Fibroblast of the aortic adventitia (primary cell): ENCODE results near the gene CRABP2. TPM values are rescaled to one million over a fixed set of nuclear protein-coding genes. Genes with fewer than 3 reads are reported as not detected.
A peak's percentile ranks its signal among the peaks of the same experiment; 100 is the strongest.

Experiments used
- DNase-seq: peaks from one replicate; pipeline ENCODE4 v3.0.0-alpha.2; 2010; ENCODE audit warnings: low read depth
- H3K4me3 ChIP-seq: 2 replicates; pipeline ENCODE4 v1.5.1; 2011; ENCODE audit warnings: low read depth, mild to moderate bottlenecking, control low read depth, low read length, moderate library complexity
- total RNA-seq: library from RNA; depleted of rRNA; stranded (reverse); fragments of >200 nt; gene quantifications from 2 replicates; pipeline ENCODE4 v1.2.3, GENCODE V29; 2012; ENCODE audit warnings: low replicate concordance
- TF ChIP-seq, protein P1 (sequence below): IDR thresholded peaks from 2 replicates; pipeline ENCODE4 v1.5.1; 2011; ENCODE audit warnings: mild to moderate bottlenecking, low read length, control low read depth, inconsistent platforms; ENCODE audit not compliant: insufficient read depth

CRABP2 gene
- total RNA-seq, 1 donor = 62.7 TPM

DNA sequence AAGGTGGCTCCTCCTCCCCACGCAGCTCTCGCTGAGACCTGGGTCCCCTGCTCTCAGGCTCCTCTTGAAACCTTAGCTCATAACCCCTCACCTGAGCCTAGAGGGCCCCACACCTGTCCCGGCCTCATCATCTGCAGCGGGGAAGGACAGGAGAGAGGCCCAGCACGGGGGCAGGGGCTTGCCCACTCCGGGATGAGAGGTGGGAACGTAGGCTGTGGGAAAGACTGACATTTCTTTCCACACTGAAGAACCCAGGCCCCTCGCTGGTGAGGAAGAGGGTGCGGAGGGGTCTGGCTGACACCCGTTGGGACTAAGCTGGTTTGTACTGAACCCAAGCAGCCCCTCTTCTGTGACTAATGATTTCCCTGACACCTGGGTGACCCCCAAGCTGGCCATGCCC lies 14.2 kb downstream of the CRABP2 start:
- no peak for DNase-seq
- no peak overlapping the region for H3K4me3 ChIP-seq
- TF ChIP-seq, protein P1, sequence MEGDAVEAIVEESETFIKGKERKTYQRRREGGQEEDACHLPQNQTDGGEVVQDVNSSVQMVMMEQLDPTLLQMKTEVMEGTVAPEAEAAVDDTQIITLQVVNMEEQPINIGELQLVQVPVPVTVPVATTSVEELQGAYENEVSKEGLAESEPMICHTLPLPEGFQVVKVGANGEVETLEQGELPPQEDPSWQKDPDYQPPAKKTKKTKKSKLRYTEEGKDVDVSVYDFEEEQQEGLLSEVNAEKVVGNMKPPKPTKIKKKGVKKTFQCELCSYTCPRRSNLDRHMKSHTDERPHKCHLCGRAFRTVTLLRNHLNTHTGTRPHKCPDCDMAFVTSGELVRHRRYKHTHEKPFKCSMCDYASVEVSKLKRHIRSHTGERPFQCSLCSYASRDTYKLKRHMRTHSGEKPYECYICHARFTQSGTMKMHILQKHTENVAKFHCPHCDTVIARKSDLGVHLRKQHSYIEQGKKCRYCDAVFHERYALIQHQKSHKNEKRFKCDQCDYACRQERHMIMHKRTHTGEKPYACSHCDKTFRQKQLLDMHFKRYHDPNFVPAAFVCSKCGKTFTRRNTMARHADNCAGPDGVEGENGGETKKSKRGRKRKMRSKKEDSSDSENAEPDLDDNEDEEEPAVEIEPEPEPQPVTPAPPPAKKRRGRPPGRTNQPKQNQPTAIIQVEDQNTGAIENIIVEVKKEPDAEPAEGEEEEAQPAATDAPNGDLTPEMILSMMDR = no peak

DNA sequence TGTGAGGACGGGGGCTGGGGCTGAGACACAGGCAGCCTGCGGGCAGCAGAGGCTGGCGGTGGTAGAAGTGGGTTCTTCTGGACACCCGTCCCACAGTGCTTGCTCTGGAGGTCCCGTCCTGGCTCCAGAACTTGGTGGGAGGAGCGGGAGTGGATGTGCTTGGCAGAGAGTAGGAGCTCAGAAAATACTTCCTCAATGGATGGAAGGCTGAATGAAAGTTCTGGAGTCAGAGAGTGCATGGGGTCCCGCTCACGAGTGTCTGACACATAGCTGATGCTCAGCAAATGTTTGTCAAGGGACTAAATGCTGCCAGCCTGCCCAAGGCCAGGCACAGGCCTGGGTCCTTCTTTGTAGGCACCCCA lies 14.7 kb downstream of the CRABP2 start:
- TF ChIP-seq, protein P1 = no peak
- no peak overlapping the region for H3K4me3 ChIP-seq
- DNase-seq = no peak

DNA sequence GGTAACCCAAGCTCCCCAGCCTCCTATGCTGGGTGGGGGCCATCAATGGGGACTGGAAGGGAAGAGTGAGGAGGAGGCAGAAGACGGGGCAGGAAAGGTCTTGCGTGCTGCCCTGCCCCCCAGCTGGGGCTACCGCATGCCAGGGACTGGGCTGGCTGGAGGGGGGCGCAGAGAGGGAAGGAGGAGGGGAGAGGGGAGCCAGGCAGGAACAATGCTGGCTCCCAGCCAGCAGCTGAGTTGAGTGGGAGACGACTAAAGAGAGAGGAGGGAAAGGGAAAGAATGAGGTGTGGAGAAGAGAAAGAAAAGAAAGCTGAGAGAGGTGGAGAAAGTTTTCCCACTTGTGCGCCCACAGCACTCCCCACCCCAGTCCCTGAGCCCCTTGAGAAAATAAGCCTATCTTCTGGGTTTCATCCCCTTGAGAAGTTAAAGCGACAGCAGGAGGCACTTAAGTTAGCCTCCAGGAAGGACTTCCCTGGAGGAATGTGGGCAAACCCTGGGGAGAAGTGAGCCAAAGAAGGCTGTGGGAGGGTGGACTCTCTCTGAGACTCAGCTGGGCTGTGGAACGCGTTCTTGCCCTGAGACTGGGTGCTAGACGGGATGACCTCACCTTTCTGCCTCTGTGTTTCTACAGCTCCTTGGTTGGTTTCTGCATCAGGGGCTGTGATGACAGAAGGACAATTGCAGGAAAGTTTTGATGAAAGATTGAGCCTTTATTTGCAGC lies 15.3 kb downstream of the CRABP2 start:
- TF ChIP-seq, protein P1 = no peak
- DNase-seq = no peak

DNA sequence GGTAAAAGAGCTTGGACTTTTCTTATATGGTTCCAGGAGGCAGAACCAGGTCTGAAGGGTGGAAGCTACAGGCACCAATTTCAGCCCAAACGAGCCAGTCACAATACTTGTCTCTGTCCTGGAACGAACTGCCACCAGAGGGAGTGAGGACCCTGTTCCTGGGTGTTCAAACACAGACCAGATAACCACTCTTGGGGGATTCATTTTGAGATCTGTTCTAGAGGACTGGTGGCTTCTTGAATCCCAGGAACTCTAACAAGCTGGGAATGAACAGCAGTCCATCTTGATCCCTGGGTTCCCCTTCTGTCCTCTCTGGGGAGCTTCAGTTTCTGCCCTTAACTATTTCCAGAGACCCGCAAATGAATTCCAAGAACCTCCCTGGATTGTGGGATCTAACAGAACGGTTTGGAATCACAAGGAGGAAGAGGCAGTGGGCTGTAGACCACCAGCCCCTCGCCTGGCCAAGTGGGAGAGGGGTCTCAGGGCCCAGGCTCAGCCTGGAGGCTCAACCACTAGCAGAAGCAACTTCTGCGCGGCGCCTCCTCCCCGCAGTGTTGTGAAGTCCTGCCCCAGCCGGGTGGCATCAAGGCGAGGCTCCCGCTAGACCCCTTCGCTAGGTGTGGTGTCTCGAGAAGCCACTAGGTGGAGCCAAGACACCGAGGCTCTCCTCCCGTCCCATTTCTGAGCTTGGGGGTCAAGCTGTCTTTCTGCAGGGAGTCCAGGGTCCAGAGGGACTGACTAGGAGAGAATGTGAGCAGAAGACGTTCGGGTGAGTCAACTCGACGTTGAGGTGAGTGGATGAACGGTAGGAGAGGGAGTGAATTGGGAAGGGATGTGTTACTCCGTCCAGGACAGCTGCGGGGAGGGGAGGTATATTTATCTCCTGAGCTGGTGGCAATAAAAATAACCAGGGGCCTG lies 16.1 kb downstream of the CRABP2 start:
- TF ChIP-seq, protein P1 = peak; percentile 97
- DNase-seq = peak; percentile 87
- H3K4me3 ChIP-seq = peak overlapping the region; percentile 34

More for the DNA sequence above, 15.3 kb downstream of the CRABP2 start:
- peak overlapping the region; percentile 19 for H3K4me3 ChIP-seq

DNA sequence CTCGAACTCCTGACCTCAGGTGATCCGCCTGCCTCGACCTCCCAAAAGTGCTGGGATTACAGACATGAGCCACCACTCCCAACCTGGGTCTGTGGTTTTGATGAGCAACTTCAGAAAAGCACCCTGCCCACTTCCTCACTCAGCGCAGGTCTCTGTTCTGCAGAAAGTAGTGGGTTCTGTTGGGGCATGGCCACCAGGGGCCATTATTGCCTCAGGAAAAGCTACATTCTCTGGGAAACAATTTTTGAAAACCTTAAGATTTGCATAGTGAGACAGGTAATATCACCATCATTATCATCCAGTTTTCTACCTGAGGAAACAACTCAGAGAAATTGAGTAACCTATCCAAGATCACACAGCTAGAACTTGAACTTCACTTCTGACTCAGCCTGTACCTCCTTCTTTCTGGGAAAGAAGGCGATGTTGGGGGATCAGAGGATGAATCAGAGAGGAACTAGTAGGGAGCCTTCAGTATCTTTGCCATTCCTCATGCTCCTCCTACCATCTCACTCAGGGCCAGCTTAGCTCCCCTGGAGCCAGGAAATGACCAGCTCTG lies 21.1 kb downstream of the CRABP2 start:
- TF ChIP-seq, protein P1 = peak; percentile 19
- DNase-seq = peak; percentile 51
- H3K4me3 ChIP-seq = no peak overlapping the region

DNA sequence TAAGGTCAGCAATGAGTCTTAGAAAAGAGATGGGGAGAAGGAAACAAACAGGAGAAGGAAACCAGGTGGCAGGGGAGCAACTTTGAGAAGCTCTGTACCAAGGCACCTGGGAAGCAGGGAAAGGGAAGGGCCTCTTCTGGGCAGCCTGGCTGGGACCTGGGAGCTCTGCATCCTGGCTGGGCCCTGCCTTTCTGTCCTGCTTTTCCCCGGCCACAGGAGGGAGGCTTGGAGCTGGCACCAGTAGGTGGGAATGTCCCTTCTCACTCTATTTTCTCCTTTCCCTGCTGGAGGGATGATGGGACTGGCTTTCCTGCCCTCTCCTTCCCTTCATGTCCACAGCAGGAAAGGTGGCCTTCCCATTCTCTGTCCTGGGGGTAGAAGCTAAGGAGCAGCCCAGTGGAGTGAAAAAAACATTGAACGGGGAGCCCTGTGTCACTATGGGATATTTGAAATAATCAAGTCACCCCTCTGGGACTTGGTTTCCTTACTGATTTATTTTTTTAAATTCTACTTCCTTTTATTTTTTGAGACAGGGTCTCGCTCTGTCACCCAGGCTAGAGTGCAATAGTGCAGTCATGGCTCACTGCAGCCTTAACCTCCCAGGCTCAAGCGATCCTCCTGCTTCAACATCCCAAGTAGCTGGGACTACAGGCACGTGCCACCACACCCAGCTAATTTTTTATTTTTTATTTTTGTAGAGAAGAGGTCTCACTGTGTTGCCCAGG lies 23.1 kb downstream of the CRABP2 start:
- TF ChIP-seq, protein P1 = peak; percentile 13
- DNase-seq = no peak
- no peak overlapping the region for H3K4me3 ChIP-seq
